Activated CD8-positive, alpha-beta memory T cell treated with anti-CD3 and anti-CD28 coated beads for 24 hours (primary cell): ENCODE data around the gene PBX1.

Source experiments
- DNase-seq: peaks from one replicate; pipeline ENCODE4 v3.0.0-alpha.2; 2020

Gene PBX1

GRCh38 chr1:164703960-164704411 is 145.0 kb downstream of the PBX1 start:
- DNase-seq: no peak

GRCh38 chr1:164704954-164705353 is 146.0 kb downstream of the PBX1 start:
- DNase-seq: no peak

GRCh38 chr1:164706606-164706987 is 147.6 kb downstream of the PBX1 start:
- no peak for DNase-seq

GRCh38 chr1:164707868-164708331 is 148.9 kb downstream of the PBX1 start:
- no peak for DNase-seq

GRCh38 chr1:164708596-164708995 is 149.6 kb downstream of the PBX1 start:
- DNase-seq: no peak

- DNase-seq: no peak
Measured at GRCh38 chr1:164709126-164709525, 150.1 kb downstream of the PBX1 start.

GRCh38 chr1:164709541-164710278 is 150.7 kb downstream of the PBX1 start:
- no peak for DNase-seq

- DNase-seq: no peak
Measured at GRCh38 chr1:164712131-164713036, 153.4 kb downstream of the PBX1 start.

GRCh38 chr1:164713456-164714207 is 154.6 kb downstream of the PBX1 start:
- DNase-seq: no peak

GRCh38 chr1:164716992-164717703 is 158.2 kb downstream of the PBX1 start:
- no peak for DNase-seq

- DNase-seq: no peak
Measured at GRCh38 chr1:164718821-164719220, 159.8 kb downstream of the PBX1 start.

- DNase-seq: no peak
Measured at GRCh38 chr1:164719676-164720439, 160.9 kb downstream of the PBX1 start.

- DNase-seq: no peak
Measured at GRCh38 chr1:164720440-164721227, 161.7 kb downstream of the PBX1 start.

- DNase-seq: no peak
Measured at GRCh38 chr1:164721228-164721496, 162.2 kb downstream of the PBX1 start.

- no peak for DNase-seq
Measured at GRCh38 chr1:164723296-164723798, 164.4 kb downstream of the PBX1 start.

- DNase-seq: no peak
Measured at GRCh38 chr1:164725401-164725800, 166.4 kb downstream of the PBX1 start.

GRCh38 chr1:164726235-164726634 is 167.3 kb downstream of the PBX1 start:
- DNase-seq: no peak

GRCh38 chr1:164728719-164729118 is 169.7 kb downstream of the PBX1 start:
- no peak for DNase-seq

GRCh38 chr1:164731161-164731876 is 172.3 kb downstream of the PBX1 start:
- no peak for DNase-seq

GRCh38 chr1:164733070-164733469 is 174.1 kb downstream of the PBX1 start:
- no peak for DNase-seq
